Activated CD4-positive, alpha-beta T cell treated with anti-CD3 and anti-CD28 coated beads for 1 hour (primary cell): Measurements from ENCODE around the gene CNNM3.
"Not testable (repeated sequence)": the region's sequence is repeated elsewhere in the genome, so short reads cannot be mapped to it uniquely, and the experiment has no call there.

Experiments used
- DNase-seq: peaks from one replicate; pipeline ENCODE4 v3.0.0-alpha.2; 2020

The CNNM3 gene

DNA sequence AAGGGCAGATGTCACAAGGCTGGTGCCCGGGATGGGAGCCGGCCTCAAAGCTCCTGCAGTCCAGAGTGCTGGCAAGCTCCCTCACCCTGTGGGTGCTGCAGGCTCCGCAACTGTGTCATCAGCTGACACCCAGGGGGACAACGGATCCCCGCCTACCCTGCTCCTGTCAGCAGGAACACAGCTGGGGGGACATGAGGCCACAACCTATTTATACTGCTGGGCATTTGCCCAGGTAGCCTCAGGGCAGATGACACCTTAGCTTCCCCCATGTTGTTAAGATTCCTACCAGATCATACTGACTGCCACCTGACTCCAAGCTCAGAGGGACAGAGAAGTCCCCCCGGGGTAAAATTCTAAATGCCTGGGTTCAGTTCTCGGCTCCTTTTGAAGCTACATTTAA lies 26.5 kb downstream of the CNNM3 start:
- no peak for DNase-seq

DNA sequence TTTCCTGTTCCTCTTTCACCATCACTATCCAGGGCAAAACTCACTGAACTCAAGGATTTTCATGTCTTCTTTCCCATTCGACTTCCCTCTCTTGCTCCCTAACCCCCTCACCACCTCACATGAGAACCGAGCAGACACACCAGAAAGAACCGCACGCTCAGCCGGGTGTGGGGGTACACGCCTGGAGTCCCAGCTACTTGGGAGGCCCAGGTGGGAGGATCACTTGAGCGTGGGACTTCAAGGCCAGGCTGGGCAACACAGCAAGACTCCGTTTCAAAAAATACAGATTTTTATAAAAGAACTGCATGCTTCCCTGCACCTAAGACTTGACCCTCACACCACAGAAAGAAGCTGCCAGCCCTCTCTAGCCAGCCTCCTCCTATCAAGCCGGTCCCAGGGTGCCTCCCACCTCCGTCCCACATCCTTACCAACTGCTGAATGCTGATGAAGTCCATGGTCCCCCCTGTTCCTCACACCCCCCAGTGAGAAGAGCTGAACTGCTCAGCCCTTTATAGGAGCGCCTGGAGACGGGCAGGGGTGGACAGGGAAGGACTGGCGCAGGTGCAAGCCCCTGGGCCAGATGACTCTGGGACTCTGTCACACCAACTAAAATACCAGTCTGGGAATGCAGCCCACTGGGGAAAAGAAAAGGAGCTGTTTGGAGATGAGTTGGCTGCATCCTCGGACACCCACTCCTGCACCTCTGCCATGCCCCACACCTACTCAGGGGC lies 27.6 kb downstream of the CNNM3 start, which contains the start of gene ANKRD23:
TSS of gene ANKRD23 (minus strand) at position 484 of the 731 bp plus-strand sequence. CDS start at position 455, 29 bp downstream.
- no peak for DNase-seq

DNA sequence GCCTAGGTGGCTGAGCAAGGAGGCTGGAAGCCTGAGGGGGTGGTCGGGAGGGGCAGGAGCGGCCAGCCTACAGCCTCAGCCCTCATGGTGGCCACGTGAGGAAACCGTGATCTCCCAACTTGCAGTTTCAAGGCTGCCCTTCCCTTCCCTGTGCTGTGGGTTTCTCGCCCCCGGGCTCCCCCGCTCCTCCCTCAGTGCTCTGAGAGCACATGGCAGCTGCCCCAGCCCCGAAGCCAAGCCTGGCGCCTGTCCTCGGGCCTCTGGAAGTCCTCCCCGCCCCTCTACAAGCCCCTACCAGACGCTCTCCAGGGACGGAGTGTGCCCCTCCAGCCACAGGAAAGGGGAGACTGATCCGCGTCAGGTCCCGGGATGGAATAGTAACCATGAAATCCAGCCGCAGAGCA lies 28.3 kb downstream of the CNNM3 start:
- no peak for DNase-seq

DNA sequence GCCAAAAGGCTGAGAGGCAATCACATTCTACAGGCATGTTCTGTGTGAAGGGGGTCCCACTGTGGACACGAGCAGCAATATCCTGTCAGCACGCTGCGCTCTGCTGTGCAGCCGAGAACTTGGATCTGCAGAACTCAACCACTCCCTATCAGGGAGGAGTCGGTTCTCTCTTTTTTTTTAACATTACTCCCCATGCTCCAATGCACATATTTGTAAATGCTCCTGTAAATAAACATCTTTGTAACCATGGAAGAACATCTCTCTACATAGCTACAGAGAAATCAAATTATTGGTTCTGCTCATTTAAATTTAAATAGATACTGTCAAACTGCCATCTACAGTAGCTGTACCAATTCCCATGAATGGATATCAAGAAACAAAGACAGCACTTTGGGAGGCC lies 30.8 kb downstream of the CNNM3 start:
- DNase-seq = no peak

DNA sequence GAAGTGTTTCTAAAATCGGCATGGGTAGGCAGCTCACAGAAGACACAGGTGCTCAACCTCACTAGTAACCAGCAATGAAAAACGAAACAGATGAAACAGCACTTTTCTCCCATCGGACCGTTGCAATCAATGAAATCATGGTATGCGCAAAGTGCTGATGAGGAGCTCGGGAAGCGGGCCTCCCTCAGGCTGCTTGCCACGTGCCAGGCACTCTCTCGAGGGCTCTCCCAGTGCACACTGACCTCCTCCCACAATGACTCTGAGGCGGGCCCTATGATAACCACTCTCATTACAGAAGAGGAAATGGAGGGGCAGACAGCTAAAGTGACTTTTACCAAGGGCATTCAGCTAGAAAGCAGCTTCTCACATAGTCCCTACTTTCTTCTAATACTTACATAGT lies 31.5 kb downstream of the CNNM3 start:
- no peak for DNase-seq

DNA sequence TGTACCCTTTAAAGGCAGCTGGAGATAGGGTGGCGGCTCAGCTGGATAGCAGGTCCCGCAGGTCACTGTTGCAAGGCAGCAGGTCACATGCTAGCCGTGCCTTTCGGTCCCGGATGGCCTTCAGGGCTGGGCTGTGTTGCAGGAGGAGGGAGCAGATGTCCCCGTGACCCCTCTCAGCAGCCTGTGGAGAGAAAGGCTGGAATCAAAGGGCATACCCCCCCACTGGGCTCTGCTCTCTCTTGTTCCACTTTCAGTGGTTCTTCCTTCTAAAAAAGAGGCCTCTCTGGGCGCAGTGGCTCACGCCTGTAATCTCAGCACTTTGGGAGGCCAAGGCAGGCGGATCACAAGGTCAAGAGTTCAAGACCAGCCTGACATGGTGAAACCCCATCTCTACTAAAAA lies 32.2 kb downstream of the CNNM3 start:
- no peak for DNase-seq

DNA sequence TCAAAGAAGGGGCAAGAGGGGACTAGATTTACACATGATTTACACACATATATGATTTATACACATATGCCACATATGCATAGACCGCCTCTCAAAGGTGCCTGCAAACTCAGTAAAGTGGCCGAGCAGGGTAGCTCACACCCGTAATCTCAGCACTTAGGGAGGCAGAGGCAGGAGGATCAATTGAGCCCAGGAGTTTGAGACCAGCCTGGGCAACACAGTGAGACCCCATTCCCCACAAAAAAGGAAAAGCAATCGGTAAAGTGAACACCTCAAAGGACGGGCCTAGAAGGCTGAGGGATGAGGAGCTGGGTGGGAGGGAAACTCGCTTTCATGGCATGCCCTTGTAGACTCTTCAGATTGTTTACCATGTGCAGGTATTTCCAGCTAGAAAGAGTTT lies 36.6 kb downstream of the CNNM3 start:
- no peak for DNase-seq

DNA sequence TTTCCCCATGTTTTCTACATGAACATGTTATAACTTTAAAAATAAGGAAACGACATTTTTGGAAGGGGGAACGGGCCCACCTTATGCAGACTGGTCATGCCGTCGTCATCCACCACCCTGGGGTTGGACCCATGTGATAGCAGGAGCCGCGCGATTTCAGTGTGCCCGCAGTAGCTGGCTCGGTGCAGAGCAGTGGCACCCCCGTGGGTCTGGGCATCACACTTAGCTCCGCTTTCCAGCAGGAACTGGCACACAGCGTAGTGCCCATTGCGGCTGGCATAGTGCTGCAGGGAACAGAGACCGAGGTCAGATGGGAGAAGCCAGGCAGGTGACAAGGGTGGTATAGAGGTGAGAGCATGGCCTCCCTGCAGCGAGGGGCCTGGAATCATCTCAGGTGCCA lies 37.3 kb downstream of the CNNM3 start:
- DNase-seq = no peak

DNA sequence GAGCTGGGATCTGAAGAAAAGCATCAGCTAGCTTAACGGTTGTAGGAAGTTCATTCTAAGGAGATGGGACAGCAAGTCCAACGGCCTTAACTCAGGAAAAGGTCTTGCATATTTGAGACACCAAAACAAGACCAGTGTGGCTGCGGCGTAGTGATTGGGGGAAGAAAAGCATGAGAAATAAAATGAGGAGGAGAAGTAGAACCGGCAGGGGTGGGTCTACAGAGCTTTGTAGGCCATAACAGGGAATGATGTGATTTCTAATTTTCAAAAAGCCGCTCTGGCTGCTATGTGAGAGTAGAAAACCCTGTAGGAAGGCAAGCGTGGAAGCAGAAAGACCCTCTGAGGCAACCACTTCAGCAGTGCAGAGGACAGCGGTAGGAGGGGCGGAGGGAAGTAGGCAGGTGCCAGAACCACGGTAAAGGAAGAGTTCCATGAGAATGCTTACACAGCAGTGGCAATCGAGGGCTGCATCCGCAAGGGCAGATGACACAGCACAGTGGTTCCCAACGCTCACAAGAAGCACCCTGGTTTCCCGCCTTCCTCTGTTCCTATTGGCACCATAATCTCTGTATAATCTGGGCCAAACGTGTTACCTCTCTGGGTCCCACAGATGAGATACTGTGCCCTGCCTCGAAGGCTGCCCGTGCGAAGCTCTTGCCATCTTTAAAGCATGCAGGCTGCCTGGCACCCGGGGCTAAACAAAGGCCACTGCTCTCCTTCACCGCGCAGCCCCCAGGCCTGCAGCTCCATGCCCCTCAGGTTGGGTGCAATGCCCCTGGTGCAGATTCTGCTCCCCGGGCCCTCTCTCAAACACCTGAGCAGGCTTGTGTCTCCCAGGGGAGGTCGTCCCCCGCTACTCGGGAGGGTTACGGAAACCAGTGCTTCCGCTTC lies 41.0 kb downstream of the CNNM3 start:
- no peak for DNase-seq

DNA sequence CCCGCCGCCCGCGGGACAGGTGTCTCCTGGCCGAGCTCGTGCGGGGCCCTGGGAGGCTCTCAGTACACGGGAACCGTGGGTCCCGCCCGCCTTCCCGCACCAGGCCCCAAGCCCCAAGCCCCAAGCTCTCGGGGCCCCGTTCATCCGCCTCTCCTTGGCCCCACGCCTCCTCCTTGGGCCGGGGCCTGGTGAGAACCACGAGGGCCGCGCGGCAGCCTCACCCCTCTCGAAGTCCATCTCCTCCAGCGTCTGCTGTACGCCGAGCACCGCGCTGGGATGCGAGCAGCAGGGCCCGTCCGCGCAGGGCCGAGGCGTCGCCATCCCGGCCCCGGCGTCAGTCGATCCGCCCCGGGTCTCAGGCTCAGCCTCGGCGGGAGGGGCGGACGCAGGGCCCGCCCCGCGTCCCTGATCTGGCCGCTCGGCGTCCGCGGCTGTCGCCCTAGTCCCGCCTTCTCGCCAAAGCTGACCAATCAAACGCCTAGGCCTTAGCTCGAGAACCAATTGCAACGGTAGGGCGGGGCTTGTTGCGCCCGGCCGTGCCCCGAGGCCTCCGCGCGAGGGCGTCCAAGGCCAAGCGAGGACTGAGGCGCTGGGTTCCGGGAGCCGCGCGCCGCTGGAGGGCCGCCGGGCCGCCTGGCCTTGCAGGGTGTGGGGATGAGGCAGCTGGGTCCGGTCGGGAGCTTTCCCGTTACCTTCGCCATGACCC lies 41.8 kb downstream of the CNNM3 start, which contains the start of gene ANKRD39:
TSS of gene ANKRD39 (minus strand) at position 350 of the 706 bp plus-strand sequence. CDS start at position 321, 29 bp downstream.
- peak; percentile 96 for DNase-seq

DNA sequence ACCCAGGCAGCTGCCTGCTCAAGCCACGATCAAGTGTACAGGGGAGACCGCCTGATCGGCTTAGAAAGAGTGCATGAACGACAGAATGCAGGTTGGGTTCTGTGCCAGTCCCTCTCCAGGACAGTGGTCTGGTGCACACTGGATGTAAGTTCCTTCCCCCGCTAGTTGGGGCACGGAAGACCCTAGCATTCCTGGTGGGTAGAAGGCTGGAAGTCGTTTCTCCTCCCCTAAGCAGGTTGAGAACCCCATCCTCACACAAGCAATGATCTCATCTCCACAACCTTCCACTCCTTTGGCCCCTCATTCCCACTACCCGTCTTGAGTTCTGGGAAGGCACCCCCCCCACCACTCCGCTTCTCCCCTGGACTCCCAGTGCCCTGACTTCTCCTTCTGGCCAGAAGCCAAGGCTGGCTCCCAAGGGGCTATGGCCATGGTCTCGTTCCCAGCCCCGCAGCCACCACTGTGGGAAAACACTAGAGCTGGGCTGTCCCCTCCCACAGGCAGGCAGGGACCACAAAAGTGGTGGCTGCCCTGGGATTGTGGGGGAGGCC lies 43.1 kb downstream of the CNNM3 start:
- no peak for DNase-seq

DNA sequence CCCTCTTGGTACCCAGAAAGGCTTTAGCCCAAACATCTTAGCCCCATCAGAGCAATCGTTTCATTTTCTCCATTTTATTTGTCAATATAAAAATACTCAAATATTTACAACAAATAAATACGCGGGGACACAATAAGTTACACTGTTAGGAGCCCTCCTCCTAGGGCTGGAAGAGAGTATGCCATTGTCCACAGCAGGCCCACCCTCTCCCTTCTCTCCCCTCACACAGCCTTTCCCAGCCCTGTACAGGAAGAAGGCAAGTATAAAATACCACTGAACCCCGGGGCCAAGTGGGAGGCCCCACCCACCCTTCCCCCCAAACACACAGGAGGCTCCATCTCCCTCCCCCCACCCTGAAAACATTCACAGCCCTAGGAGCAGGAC lies 43.6 kb downstream of the CNNM3 start:
- no peak for DNase-seq

DNA sequence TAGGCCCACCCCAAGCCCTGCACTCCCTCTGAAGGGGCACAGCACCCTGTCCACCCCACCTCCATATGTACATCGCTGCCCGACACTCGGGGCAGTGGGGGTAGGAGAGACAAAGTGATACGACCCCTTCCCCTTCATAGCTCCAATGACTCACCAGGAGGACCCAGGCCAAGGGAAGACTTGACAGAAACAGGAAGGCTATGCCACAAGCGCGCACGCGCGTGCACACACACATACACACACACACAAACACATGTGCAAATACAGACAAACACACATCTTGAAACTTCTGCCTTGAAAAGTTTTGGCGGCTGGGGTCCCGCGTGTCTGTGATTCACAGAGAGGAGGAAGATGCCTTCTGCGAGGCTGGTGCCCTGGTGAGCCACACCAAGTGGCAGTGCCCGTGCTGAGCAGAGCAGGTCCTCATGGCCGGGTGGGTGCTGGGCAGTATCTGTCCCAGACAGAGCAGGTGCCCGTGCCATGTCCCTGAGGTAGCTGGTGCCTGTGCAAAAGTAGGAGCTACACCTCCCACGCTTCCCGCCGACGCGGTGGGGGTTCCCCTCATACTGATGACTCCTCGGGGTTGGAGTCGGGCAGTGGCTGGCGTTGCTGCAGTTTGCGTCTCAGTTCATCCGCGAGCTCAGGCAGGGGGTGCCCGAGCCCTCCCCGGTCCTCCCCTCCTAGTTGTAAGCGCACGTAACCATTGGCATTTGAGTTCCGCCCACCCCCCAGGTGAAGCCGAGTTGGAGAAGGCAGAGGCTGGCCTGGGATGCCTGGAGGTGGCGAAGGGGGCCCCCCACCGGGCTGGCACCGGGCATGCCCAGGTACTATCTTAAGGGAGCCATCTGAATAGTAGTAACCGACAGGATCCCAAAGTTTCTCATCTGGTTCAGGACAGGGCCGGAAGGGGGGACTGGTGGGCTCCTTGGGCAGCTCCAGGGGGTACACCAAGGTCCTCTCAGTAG lies 44.3 kb downstream of the CNNM3 start:
- DNase-seq = no peak

DNA sequence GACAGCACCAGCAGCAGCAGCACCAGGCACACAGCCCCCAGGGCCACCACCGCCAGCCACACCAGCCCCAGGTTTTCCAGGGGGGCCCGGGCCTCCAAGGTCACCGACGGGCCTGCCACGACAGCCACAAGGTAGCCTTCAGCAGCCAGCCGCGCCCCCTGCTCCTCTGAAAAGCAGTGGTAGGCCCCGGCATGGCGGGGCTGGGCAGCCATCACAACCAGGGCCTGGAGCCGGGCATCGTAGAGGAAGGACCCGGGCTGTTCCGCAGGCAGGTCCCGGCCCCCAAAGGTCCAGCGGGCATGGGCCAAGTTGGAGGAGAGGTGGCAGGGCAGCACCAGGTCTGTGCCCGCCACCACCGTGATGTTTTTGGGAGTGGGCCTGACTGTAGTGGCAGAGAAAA lies 45.0 kb downstream of the CNNM3 start:
- no peak for DNase-seq

DNA sequence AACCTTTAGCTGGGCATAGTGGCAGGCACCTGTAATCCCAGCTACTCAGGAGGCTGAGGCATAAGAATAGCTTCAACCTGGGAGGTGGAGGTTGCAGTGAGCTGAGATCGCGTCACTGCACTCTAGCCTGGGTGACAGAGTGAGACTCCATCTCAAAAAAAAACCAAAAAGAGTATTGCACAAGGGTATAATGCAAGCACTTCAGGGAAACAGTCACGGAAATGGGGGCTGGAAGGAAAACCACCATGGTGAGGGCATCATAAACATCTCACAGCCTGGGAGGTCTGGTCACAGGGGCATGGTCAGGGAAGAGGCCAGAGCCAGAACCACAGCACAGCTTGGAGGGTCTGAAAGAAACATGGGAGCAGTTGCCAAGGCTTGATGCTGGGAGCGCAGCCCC lies 47.0 kb downstream of the CNNM3 start:
- not testable (repeated sequence) for DNase-seq

DNA sequence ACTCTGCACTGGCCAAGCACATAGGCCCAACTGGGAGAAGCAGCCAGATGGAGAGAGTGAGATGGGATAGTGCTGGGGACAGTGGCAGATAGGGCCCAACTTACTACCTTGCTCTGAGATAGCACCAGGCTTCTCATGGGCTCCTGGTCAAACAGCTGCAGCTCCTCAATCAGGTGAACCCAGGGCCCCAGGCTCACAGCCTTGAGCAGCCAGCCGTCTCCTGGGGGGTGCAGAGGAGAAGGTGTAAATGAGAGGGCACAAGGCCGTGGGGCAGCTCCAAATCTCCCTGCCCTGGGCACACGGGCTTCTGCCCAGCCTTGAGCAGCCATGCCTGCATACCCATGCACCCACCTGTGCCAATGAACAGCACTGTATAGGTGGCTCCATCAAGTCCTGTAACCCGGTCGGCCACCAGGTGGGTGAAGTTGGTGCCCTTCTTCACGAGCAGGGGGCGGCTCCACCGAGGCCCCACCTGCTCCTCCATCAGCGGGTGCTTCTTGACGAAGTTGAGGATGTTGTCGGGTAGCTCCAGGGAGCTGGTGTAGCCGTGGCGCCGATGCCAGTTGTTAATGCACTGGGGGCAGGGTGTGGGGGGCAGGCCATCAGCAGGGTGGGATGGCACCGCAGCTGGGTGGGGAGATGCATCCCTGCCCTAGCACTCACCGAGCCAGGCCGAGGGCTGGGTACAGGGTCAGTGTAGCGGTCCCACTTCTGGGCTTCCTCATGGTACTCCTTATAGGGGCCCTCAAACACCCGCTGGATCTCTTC lies 47.7 kb downstream of the CNNM3 start:
- no peak for DNase-seq

DNA sequence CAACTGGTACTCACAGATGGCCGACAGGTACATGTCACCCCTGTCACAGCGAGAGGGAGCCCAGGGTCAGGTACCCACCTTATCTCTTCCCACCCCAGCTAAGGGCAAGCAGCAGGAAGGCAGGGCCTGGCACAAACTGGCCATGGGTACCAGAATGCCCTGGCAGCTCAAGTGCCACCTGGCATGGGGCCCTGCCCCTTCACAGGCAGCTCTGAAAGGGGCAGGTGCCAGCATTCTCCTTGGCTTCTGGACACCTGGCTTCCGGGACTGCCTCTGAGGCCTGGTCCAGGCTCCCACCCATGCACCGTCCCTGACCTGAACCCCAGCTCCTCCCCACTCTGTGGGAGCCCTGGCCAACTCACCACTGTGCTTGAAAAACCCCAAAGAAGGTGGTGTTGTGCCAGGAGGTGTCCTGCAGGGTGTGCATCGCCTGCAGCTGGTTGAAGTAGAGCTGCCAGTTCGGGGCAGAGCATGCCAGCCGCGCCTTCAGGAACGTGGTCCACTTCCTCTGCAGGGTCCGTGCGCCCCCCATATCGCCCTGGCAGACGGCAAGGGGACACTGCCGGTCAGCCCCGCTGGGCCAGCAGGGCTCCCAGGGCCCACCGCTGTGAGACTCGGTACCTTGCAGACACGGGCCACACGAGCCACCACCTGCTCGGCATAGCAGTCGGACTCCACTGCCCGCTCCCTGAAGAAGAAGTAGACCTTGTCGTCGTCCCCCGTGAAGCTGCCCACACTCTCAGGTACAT lies 48.4 kb downstream of the CNNM3 start:
- no peak for DNase-seq

DNA sequence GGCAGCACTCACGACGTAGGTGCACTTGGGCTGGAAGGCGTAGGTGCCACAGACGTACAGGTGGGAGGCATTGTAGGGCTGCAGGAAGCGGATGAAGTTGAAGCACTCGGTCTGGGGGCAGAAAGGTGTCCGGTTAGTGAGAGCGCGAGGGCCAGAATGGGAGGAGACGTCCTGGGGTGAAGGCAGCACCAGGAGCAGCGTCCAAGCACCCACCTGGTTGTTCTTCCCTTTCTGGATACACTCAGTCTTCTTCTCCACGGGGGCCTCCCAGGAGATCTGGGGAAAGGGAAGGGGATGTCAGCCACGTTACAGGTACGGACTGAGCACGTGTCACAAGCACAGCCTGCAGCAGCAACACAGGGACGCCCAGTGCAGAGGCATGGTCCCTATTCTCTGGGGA lies 49.6 kb downstream of the CNNM3 start:
- DNase-seq = no peak

DNA sequence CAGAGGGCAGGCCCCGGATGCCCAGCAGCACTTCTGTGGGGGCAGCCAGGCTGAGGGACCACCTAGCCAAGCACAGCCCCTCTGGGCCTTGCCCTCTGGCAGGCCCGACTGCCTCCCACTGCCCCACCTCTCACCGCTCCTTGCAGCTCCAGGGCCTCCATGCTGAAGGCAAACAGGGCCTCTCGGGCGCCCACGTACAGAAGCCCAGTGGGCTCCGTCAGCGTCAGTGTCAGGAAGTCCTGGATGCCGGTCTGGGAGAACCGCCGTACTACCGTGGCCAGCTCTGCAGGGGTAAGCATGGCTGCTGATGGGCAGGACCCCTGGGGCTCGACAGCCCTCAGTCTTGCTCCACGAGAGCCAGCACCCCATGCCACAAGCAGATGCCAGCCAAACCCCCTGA lies 50.1 kb downstream of the CNNM3 start:
- DNase-seq = no peak

DNA sequence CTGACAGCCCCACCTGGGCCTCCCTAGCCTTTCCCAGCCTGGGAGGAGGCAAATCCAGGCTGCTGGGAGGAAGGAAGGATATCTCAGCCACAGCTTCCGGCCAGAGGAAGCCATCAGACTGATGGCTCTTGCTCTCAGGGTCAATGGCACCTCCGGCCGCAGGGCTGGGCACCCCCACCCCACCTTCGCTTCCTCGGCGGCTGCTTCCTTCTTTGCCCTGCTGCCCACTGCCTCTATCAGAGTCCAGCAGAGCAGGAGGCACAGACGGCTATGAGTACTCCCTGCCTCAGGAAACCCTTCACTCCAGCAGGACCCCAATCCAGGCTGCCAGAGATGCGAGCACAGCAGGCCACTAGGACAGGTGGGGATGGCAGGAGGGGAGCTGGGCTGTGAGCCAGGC lies 50.5 kb downstream of the CNNM3 start:
- no peak for DNase-seq
